Hepatocyte (in vitro differentiated cells): ENCODE measurements around the gene IL17RE.

Experiments used
- CTCF ChIP-seq: fragments of 200-600 bp; sonication (generic); IDR thresholded peaks from 2 replicates; pipeline ENCODE4 v1.5.1; 2016; ENCODE audit warnings: antibody characterized with exemption, mild to moderate bottlenecking; ENCODE audit not compliant: poor library complexity
- EZH2 ChIP-seq: fragments of 200-600 bp; sonication (generic); IDR thresholded peaks from 2 replicates; pipeline ENCODE4 v1.6.1; 2016; ENCODE audit warnings: antibody characterized with exemption, mild to moderate bottlenecking, borderline replicate concordance
- EZH2phosphoT487 ChIP-seq: fragments of 200-600 bp; sonication (generic); IDR thresholded peaks from one replicate; pipeline ENCODE4 v1.6.1; 2018; ENCODE audit warnings: antibody characterized with exemption, mild to moderate bottlenecking, low read depth, moderate library complexity; ENCODE audit not compliant: unreplicated experiment, severe bottlenecking

- TF ChIP-seq CTCF: no peak
- TF ChIP-seq EZH2: no peak
- no peak for TF ChIP-seq EZH2phosphoT487
Observed at GRCh38 chr3:9861626-9862130, 41.0 kb upstream of the IL17RE start.
